Right atrium auricular region (tissue), 2 donors: Measurements from ENCODE around the gene CLN3. TPM values are rescaled to one million over a fixed set of nuclear protein-coding genes. Genes with fewer than 3 reads are reported as not detected.
A peak's percentile ranks its signal among the peaks of the same experiment; 100 is the strongest.

ENCODE experiments used
- DNase-seq: peaks from one replicate; pipeline ENCODE4 v3.0.0-alpha.2; 2019; ENCODE audit warnings: low spot score
- H3K27ac ChIP-seq, 2 donors: fragments of 200-600 bp; sonication (generic); 1 replicate in 1 of 2; 2 replicates in 1 of 2; pipeline ENCODE4 v1.5.1; 2016 to 2019
- H3K27me3 ChIP-seq, 2 donors: fragments of 200-600 bp; sonication (generic); one replicate each; pipeline versions ENCODE4 v1.5.1 to v1.6.0; 2017 to 2019
- H3K36me3 ChIP-seq: fragments of 200-600 bp; sonication (generic); one replicate; pipeline ENCODE4 v1.5.1; 2016
- H3K4me1 ChIP-seq, 2 donors: fragments of 200-600 bp; sonication (generic); one replicate each; pipeline versions ENCODE4 v1.5.1 to v1.6.0; 2017 to 2019
- H3K4me3 ChIP-seq, 2 donors: fragments of 200-600 bp; sonication (generic); 1 replicate in 1 of 2; 2 replicates in 1 of 2; pipeline ENCODE4 v1.5.1; 2017 to 2019; ENCODE audit warnings: mild to moderate bottlenecking in 1 of 2, moderate library complexity in 1 of 2
- H3K9me3 ChIP-seq, 2 donors: fragments of 200-600 bp; sonication (generic); one replicate each; pipeline ENCODE4 v1.5.1; 2019
- CTCF ChIP-seq, 2 donors: fragments of 200-600 bp; sonication (generic); IDR thresholded peaks; one replicate each; pipeline ENCODE4 v1.5.1; 2019; ENCODE audit warnings: antibody characterized with exemption in 2 of 2
- total RNA-seq, 2 donors: library from RNA; depleted of rRNA; stranded (reverse); fragments of >200 nt; gene quantifications; one replicate each; pipeline ENCODE4 v1.1.0, GENCODE V29; 2016

The CLN3 gene
- 10 to 100 TPM; 16.5 to 16.9 TPM for total RNA-seq

- no peaks in the 10 kb centered on the region for H3K9me3 ChIP-seq
- peaks cover 0 to 7% of the 10 kb centered on the region in 2 donors for H3K4me1 ChIP-seq
- H3K27me3 ChIP-seq, result no peaks in the 10 kb centered on the region
- H3K27ac ChIP-seq, result peak within 1 kb of the TSS; percentile 94 to 96
- TF ChIP-seq CTCF (IDR thresholded peaks at IDR 0.05), result no peak
- peak within 1 kb of the TSS; percentile 98 for H3K4me3 ChIP-seq
- peak; percentile 96 for DNase-seq
- peaks cover 7% of the 10 kb centered on the region for H3K36me3 ChIP-seq
These were observed at the start of gene CLN3 for GRCh38 chr16:28491970-28492474. CLN3 (minus strand) TSS chr16:28492074; CDS start chr16:28491759, 315 bp downstream.

DNA sequence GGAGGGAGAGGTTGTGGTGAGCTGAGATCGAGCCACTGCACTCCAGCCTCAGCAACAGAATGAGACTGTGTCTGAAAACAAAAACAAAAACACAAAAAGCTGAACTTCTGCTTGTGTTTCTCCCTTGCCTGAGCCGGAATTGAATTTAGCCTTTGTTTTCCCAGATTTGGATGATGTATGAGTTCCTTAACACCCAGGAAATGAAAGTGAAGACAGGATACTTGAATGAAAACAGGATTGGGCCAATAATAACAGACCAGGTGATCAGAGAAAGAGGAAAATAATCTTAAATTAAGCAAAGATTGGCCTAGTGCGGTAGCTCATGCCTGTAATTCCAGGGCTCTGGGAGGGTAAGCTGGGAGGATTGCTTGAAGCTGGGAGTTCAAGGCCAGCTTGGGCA is 48.5 kb upstream of the CLN3 start:
- Histone ChIP-seq H3K27me3 (no peaks in the 10 kb centered on the region), H3K4me3 (no peak overlapping the region), H3K9me3 (no peaks in the 10 kb centered on the region), H3K36me3 (peaks cover 16% of the 10 kb centered on the region), H3K4me1 (peaks cover 0 to 30% of the 10 kb centered on the region in 2 donors), H3K27ac (peak overlapping the region in 1 of 2 donors; percentile 91)
- DNase-seq, result no peak
- no peak for TF ChIP-seq CTCF (IDR thresholded peaks at IDR 0.05)

- no peaks in the 10 kb centered on the region for H3K9me3 ChIP-seq
- peaks cover 21% of the 10 kb centered on the region for H3K36me3 ChIP-seq
- H3K4me1 ChIP-seq, result peaks cover 0 to 30% of the 10 kb centered on the region in 2 donors
- H3K27me3 ChIP-seq, result no peaks in the 10 kb centered on the region
- DNase-seq, result peak; percentile 99
- H3K4me3 ChIP-seq, result peak within 1 kb of the TSS; percentile 50 to 53
- no peak for TF ChIP-seq CTCF (IDR thresholded peaks at IDR 0.05)
- peak within 1 kb of the TSS; percentile 91 to 98 for H3K27ac ChIP-seq
These were observed 47.1 kb upstream of the CLN3 start, which contains the start of gene NUPR1 for GRCh38 chr16:28538733-28539596. NUPR1 (minus strand) TSS chr16:28538974; CDS start chr16:28538907, 67 bp downstream.

GRCh38 chr16:28537964-28538732 is 46.3 kb upstream of the CLN3 start:
- no peaks in the 10 kb centered on the region for H3K27me3 ChIP-seq
- H3K9me3 ChIP-seq, result no peaks in the 10 kb centered on the region
- TF ChIP-seq CTCF (IDR thresholded peaks at IDR 0.05), result no peak
- peaks cover 21% of the 10 kb centered on the region for H3K36me3 ChIP-seq
- no peak for DNase-seq
- peak overlapping the region; percentile 50 to 53 for H3K4me3 ChIP-seq
- peak overlapping the region; percentile 91 to 98 for H3K27ac ChIP-seq
- H3K4me1 ChIP-seq, result peaks cover 0 to 30% of the 10 kb centered on the region in 2 donors

DNA sequence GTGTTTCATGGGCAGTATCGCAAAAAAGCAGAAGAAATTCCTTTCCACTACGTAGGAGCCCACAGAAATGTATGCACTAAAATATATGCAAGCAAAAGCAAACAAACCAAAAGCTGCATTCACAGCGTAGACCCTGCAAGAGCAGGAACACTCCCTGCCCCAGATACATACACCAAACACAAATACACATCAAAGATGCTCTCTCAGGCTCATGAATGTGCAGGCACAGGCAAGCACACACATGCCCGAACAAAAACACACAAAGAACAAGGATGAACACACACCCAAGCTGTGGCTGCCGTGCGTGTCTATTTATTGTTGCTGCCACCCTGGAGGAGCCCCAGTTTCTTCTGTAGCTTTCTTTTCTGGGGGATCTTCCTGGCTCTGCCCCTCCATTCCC is 45.2 kb upstream of the CLN3 start:
- Histone ChIP-seq H3K9me3 (no peaks in the 10 kb centered on the region), H3K4me3 (peak overlapping the region; percentile 50 to 53), H3K36me3 (peaks cover 21% of the 10 kb centered on the region), H3K27ac (peak overlapping the region; percentile 91 to 98), H3K27me3 (no peaks in the 10 kb centered on the region), H3K4me1 (peaks cover 0 to 37% of the 10 kb centered on the region in 2 donors)
- no peak for DNase-seq
- TF ChIP-seq CTCF (IDR thresholded peaks at IDR 0.05), result no peak
